ENCODE measurements around the gene USPL1.
"Not testable (repeated sequence)": the region's sequence is repeated elsewhere in the genome, so short reads cannot be mapped to it uniquely, and the experiment has no call there.

The USPL1 gene

DNA sequence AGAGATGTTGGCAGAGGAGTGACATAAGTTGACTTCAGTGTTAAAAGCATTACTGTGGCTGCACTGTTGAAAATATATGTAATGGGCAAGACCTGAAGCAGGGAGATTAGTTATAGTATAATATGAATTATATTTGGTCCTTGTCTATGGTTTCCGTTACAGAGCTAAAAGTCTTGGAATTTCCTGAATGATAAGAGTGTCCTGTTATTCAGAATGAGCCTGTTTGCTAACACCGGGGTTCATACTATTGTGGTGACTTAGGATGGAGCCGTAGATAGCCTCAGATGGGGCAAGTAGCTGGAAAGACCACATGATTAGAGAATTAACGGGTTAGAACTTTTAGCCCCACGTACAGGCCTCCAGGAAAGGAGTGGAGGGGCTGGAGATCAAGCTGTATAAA is 5.7 kb downstream of the USPL1 start:
- peaks cover 49% of the 10 kb centered on the region for H3K36me3 ChIP-seq (ENCODE audit: insufficient read depth, insufficient read length, low read length)
- no peak overlapping the region for H3K9ac ChIP-seq (ENCODE audit: insufficient read length, low read depth)
- no peak for DNase-seq (ENCODE audit: low read depth, low spot score)
- no peak for TF ChIP-seq YY1 (IDR thresholded peaks at IDR 0.05; ENCODE audit: insufficient read depth, insufficient read length)
- TF ChIP-seq SUZ12 (IDR thresholded peaks at IDR 0.05; ENCODE audit: extremely low read depth, insufficient read depth, insufficient read length), result no peak
- no peak for TF ChIP-seq ZNF274 (IDR thresholded peaks at IDR 0.05; ENCODE audit: low read depth, low read length)
- H3K4me1 ChIP-seq (ENCODE audit: insufficient read depth, insufficient read length), result no peaks in the 10 kb centered on the region
- H3K27me3 ChIP-seq (ENCODE audit: insufficient read depth, insufficient read length), result no peaks in the 10 kb centered on the region
- no peaks in the 10 kb centered on the region for H3K9me3 ChIP-seq (ENCODE audit: insufficient read depth, low read length)
- H3K4me3 ChIP-seq (ENCODE audit: insufficient read length, low read depth), result no peak overlapping the region

DNA sequence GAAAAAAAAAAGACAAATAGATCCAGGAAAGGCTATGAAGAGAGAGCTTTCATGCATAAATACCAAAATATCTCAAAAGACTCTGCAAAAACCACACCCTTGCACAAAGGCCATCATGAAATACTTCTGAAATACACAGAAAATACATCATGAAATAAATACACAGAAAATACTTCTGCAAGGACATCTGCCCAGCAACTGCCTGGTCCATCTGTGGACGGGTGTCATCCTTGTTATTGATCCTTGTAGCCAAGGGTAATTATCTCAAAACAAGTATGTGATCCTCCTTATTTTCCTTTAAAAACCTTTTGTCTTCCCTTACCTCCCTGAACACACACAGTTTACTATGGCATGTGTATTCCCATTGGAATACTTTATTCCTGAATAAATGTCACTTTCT is 6.9 kb downstream of the USPL1 start:
- Histone ChIP-seq H3K4me1 (ENCODE audit: insufficient read depth, insufficient read length) (no peaks in the 10 kb centered on the region), H3K36me3 (ENCODE audit: insufficient read depth, insufficient read length, low read length) (peaks cover 62% of the 10 kb centered on the region), H3K4me3 (ENCODE audit: insufficient read length, low read depth) (no peak overlapping the region), H3K9ac (ENCODE audit: insufficient read length, low read depth) (no peak overlapping the region), H3K27me3 (ENCODE audit: insufficient read depth, insufficient read length) (no peaks in the 10 kb centered on the region), H3K9me3 (ENCODE audit: insufficient read depth, low read length) (no peaks in the 10 kb centered on the region)
- no peak for DNase-seq (ENCODE audit: low read depth, low spot score)
- TF ChIP-seq ZNF274 (IDR thresholded peaks at IDR 0.05; ENCODE audit: low read depth, low read length) (no peak), SUZ12 (IDR thresholded peaks at IDR 0.05; ENCODE audit: extremely low read depth, insufficient read depth, insufficient read length) (no peak), YY1 (IDR thresholded peaks at IDR 0.05; ENCODE audit: insufficient read depth, insufficient read length) (no peak)

DNA sequence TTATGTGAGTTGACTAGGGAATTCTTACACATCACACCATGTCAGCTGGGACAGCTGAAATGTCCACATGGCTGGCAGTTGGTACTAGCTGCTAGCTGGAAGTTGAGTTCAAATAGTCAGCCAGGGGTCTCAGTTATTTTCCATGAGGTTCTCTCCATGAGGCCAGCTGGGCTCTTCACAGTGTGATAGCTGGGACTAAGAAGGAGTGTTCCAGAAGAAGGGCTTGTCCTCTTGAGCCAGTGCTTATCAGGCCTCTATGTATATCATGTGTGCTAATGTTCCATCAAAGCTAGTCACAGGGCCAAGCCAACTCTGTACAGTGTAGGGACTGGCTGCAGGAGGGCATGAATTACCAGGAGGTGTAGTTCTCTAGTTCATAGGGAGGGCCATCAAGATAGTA is 11.8 kb downstream of the USPL1 start:
- DNase-seq (ENCODE audit: low read depth, low spot score), result no peak
- H3K4me1 ChIP-seq (ENCODE audit: insufficient read depth, insufficient read length), result no peaks in the 10 kb centered on the region
- H3K9me3 ChIP-seq (ENCODE audit: insufficient read depth, low read length), result no peaks in the 10 kb centered on the region; the same call in 1 of the 2 replicates
- no peaks in the 10 kb centered on the region for H3K27me3 ChIP-seq (ENCODE audit: insufficient read depth, insufficient read length)
- no peak overlapping the region for H3K4me3 ChIP-seq (ENCODE audit: insufficient read length, low read depth)
- H3K9ac ChIP-seq (ENCODE audit: insufficient read length, low read depth), result no peak overlapping the region
- TF ChIP-seq ZNF274 (IDR thresholded peaks at IDR 0.05; ENCODE audit: low read depth, low read length) (no peak), SUZ12 (IDR thresholded peaks at IDR 0.05; ENCODE audit: extremely low read depth, insufficient read depth, insufficient read length) (no peak), YY1 (IDR thresholded peaks at IDR 0.05; ENCODE audit: insufficient read depth, insufficient read length) (no peak)
- H3K36me3 ChIP-seq (ENCODE audit: insufficient read depth, insufficient read length, low read length), result peaks cover 59% of the 10 kb centered on the region

DNA sequence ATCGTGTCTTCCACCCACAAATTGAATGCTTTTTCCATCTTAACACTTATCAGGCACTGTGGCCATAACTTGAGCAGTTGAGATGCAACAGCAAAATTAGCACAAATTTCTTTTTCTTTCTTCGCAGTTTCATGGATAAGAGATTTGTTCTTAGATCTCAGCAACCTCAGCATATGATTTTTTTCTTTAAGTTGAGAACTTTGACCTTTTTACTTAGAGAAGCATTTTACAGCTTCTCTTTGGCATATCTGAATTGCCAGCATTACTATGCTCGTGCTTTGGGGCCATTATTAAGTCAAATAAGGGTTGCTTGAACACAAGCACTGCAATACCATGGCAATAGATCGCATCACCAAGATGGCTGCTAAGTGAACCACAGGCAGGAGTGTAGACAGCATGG is 16.1 kb downstream of the USPL1 start:
- H3K27me3 ChIP-seq (ENCODE audit: insufficient read depth, insufficient read length), result no peaks in the 10 kb centered on the region
- H3K36me3 ChIP-seq (ENCODE audit: insufficient read depth, insufficient read length, low read length), result peaks cover 60% of the 10 kb centered on the region
- no peaks in the 10 kb centered on the region for H3K4me1 ChIP-seq (ENCODE audit: insufficient read depth, insufficient read length)

GRCh38 chr13:30634838-30635237 is 17.1 kb downstream of the USPL1 start:
- TF ChIP-seq SUZ12 (IDR thresholded peaks at IDR 0.05; ENCODE audit: extremely low read depth, insufficient read depth, insufficient read length), result no peak
- DNase-seq (ENCODE audit: low read depth, low spot score), result no peak
- Histone ChIP-seq H3K36me3 (ENCODE audit: insufficient read depth, insufficient read length, low read length) (peaks cover 56% of the 10 kb centered on the region), H3K9me3 (ENCODE audit: insufficient read depth, low read length) (no peaks in the 10 kb centered on the region; the same call in 1 of the 2 replicates), H3K27me3 (ENCODE audit: insufficient read depth, insufficient read length) (no peaks in the 10 kb centered on the region), H3K9ac (ENCODE audit: insufficient read length, low read depth) (no peak overlapping the region), H3K4me1 (ENCODE audit: insufficient read depth, insufficient read length) (no peaks in the 10 kb centered on the region), H3K4me3 (ENCODE audit: insufficient read length, low read depth) (no peak overlapping the region)

More for the DNA sequence above, 16.1 kb downstream of the USPL1 start:
- TF ChIP-seq SUZ12 (IDR thresholded peaks at IDR 0.05; ENCODE audit: extremely low read depth, insufficient read depth, insufficient read length) (no peak), ZNF274 (IDR thresholded peaks at IDR 0.05; ENCODE audit: low read depth, low read length) (no peak), YY1 (IDR thresholded peaks at IDR 0.05; ENCODE audit: insufficient read depth, insufficient read length) (no peak)
- no peak overlapping the region for H3K4me3 ChIP-seq (ENCODE audit: insufficient read length, low read depth)
- no peak overlapping the region for H3K9ac ChIP-seq (ENCODE audit: insufficient read length, low read depth)
- no peaks in the 10 kb centered on the region; the same call in 1 of the 2 replicates for H3K9me3 ChIP-seq (ENCODE audit: insufficient read depth, low read length)
- no peak for DNase-seq (ENCODE audit: low read depth, low spot score)

- no peak overlapping the region for H3K4me3 ChIP-seq (ENCODE audit: insufficient read length, low read depth)
- TF ChIP-seq ZNF274 (IDR thresholded peaks at IDR 0.05; ENCODE audit: low read depth, low read length) (no peak), SUZ12 (IDR thresholded peaks at IDR 0.05; ENCODE audit: extremely low read depth, insufficient read depth, insufficient read length) (no peak), YY1 (IDR thresholded peaks at IDR 0.05; ENCODE audit: insufficient read depth, insufficient read length) (no peak)
Measured at GRCh38 chr13:30638301-30638700, 20.6 kb downstream of the USPL1 start.

DNA sequence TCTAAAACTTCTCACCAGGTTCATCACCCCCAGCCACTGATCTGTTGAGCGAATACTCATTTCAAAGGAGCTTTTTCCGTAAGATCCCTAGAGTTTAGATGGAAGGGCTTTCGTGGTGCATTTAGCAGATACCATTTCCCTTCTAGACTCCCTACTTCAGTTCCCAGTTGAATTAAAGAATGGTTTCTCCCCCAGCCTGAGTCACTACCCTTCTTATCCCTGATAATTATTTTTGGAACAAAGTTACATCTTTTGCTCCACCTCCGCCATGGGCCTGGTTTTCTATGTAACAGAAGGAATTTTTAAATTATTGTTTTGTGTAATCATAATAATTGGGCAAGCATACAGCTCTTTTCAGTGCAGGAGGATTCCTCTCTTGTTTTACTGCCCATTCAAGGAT is 22.0 kb downstream of the USPL1 start:
- Histone ChIP-seq H3K9ac (ENCODE audit: insufficient read length, low read depth) (no peak overlapping the region), H3K36me3 (ENCODE audit: insufficient read depth, insufficient read length, low read length) (peaks cover 53% of the 10 kb centered on the region), H3K4me3 (ENCODE audit: insufficient read length, low read depth) (no peak overlapping the region), H3K9me3 (ENCODE audit: insufficient read depth, low read length) (no peaks in the 10 kb centered on the region), H3K27me3 (ENCODE audit: insufficient read depth, insufficient read length) (no peaks in the 10 kb centered on the region), H3K4me1 (ENCODE audit: insufficient read depth, insufficient read length) (no peaks in the 10 kb centered on the region)
- TF ChIP-seq ZNF274 (IDR thresholded peaks at IDR 0.05; ENCODE audit: low read depth, low read length) (no peak), SUZ12 (IDR thresholded peaks at IDR 0.05; ENCODE audit: extremely low read depth, insufficient read depth, insufficient read length) (no peak), YY1 (IDR thresholded peaks at IDR 0.05; ENCODE audit: insufficient read depth, insufficient read length) (no peak)
- DNase-seq (ENCODE audit: low read depth, low spot score), result no peak

More at GRCh38 chr13:30638301-30638700, 20.6 kb downstream of the USPL1 start:
- Histone ChIP-seq H3K9me3 (ENCODE audit: insufficient read depth, low read length) (no peaks in the 10 kb centered on the region; the same call in 1 of the 2 replicates), H3K4me1 (ENCODE audit: insufficient read depth, insufficient read length) (no peaks in the 10 kb centered on the region), H3K36me3 (ENCODE audit: insufficient read depth, insufficient read length, low read length) (peaks cover 54% of the 10 kb centered on the region), H3K9ac (ENCODE audit: insufficient read length, low read depth) (no peak overlapping the region), H3K27me3 (ENCODE audit: insufficient read depth, insufficient read length) (no peaks in the 10 kb centered on the region)
- DNase-seq (ENCODE audit: low read depth, low spot score), result no peak

DNA sequence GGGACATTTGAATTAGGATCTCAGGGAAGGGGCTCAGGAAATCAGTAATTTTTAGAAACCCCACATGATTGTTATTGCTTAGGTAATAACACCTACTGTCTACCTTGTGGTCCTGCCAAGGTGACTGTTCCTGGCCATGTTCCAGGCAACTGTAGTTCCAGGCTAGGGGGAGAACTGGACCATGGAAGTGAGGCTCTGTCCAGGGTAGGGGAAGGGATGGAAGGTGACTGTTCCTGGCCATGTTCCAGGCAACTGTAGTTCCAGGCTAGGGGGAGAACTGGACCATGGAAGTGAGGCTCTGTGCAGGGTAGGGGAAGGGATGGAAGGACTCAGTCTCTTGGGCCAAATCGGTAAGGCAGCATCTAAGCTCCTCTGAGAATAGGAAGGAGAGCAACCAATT is 23.5 kb downstream of the USPL1 start:
- DNase-seq (ENCODE audit: low read depth, low spot score); H3K9ac ChIP-seq (ENCODE audit: insufficient read length, low read depth); H3K27me3 ChIP-seq (ENCODE audit: insufficient read depth, insufficient read length); H3K4me1 ChIP-seq (ENCODE audit: insufficient read depth, insufficient read length); H3K9me3 ChIP-seq (ENCODE audit: insufficient read depth, low read length); H3K4me3 ChIP-seq (ENCODE audit: insufficient read length, low read depth): not testable (repeated sequence)
- H3K36me3 ChIP-seq (ENCODE audit: insufficient read depth, insufficient read length, low read length), result peaks cover 58% of the 10 kb centered on the region
